Fibroblast of the conjunctiva (primary cell): ENCODE measurements around the gene AGPAT2.

Source experiments
- DNase-seq: peaks from one replicate; pipeline ENCODE4 v3.0.0-alpha.2; 2010; ENCODE audit warnings: low read depth

Gene AGPAT2

GRCh38 chr9:136687721-136688223 is 515 bp upstream of the AGPAT2 start:
- no peak for DNase-seq

DNA sequence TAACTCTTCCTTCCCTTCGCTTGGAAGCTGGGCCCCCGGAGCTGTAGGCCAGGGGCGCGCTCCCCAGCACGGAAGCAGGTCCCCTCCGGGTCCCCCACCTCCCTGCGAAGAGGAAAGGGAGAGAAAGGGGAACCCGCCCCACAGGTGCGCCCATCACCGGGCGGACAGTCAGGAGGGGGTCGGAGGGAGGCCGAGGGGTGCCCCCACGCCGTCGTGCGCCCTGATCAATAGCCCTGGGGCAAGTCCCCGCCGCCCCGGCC is 793 bp downstream of the AGPAT2 start:
- no peak for DNase-seq

- no peak for DNase-seq
Measured at GRCh38 chr9:136685790-136686533, 1.3 kb downstream of the AGPAT2 start.

GRCh38 chr9:136685216-136685615 is 2.0 kb downstream of the AGPAT2 start:
- DNase-seq = no peak

DNA sequence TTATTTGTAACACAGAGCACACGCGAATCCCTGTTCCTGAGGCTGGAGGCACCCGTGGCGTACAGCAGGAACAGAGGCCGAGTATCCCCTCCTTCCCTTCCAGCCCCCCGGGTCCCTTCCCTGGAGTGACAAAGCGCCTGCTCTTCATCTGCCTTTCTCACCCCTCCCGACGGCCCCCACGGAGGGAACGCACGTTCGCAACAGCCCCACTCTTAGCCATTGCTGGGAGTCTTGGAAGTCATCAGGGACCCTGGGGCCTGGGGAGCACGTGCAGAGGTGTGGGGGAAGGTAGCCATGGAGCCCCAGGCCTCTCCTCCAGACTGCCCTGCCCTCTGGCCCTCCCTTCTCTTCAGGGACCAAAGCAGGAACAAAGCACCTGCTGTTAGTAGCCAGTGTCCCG is 2.5 kb downstream of the AGPAT2 start:
- no peak for DNase-seq

DNA sequence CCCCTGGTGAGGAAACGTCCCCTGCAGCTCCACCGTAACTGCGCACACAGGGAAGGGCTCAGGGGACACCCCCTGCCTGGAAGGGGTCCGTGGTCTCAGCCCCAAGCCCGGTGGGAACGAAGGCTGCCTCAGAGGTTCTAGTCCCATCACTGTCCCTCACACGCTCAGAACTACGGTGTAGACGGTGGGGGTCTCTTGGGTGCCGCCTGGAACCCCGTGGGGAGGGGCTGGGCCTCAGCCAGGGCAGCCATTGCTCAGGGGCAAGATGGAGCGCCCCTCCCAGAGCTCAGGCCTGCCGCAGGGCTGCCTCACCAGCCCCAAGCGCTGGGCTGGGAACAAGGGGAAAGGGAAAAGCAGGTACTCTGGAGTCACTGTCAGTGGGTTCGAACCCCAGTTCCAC is 2.9 kb downstream of the AGPAT2 start:
- no peak for DNase-seq

DNA sequence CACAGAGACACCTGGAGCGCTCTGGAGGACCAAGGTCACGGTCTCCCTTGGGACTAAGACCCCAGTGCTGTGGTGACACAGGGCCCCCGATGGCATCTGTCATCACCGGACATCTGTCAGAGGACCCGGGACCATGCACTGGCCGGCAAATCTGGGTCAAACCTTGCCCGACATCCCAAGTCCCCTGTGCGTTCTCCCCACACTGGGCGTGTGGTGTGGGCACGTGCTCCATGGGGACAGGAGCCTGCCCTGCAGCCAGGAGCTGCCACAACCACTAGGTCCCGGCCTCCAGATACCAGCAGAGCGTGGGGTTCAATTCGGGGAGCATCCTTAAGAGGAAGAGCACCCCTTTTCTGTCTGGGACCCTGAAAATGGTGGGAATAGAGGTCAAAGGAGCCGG is 3.5 kb downstream of the AGPAT2 start:
- DNase-seq = no peak

GRCh38 chr9:136683173-136683745 is 4.0 kb downstream of the AGPAT2 start:
- no peak for DNase-seq

GRCh38 chr9:136682710-136683109 is 4.5 kb downstream of the AGPAT2 start:
- DNase-seq = no peak

DNA sequence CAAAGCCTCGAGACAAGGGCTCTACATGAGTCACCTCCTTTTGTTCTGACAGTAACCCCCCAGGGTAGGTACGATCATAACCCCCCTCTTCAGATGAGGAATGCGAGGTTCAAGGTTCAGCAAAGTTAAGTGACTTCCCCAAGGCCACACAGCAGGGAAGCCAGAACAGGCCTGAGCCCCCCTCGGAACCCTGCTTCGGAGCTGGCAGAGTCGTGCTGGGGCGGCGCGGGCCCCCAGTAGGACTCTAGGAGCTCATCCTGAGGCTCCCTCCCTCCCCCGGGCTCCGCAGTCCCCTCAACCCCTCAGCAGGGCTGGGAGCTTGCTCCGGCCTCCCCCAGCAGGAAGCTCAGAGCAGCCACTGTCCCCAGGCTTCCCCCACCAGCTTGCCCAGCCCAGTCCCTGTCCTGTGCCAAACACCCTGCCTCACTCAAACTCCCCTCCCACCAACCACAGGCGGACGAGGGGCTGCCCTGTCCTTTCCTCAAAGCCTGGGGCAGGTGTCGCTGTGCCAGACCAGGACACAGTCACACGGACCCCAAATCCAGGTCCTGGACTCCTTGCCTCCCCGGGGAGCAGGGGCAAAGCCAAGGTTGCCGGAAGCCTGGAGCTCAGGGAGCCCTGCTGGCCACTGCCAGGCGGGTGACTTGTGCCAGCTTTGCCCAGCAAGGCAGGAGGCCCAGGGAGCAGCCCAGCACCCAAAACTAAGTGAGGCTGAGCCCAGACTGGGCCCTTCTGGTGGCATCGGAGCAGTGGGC is 5.1 kb downstream of the AGPAT2 start:
- no peak for DNase-seq

DNA sequence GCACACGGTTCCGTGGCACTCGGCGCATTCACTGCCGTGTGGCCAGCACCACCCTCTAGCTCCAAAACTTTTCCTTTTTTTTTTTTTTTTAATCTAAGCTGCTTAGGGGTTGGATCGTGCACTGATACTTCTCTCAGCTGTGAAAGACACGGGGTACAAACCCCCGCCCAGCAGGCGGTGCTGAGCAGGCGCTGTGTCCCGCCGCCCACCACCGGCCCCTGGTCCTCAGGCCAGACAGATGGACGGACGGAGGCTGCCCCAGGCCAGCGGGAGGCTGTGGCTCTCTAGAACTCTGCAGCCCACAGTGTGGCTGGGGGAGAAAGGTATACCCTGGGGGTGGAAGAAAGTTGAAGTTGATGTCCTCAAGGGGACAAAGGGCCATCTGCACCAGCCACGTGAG is 6.2 kb downstream of the AGPAT2 start:
- DNase-seq = no peak

- DNase-seq = no peak
Measured at GRCh38 chr9:136679431-136679941, 7.8 kb downstream of the AGPAT2 start.

DNA sequence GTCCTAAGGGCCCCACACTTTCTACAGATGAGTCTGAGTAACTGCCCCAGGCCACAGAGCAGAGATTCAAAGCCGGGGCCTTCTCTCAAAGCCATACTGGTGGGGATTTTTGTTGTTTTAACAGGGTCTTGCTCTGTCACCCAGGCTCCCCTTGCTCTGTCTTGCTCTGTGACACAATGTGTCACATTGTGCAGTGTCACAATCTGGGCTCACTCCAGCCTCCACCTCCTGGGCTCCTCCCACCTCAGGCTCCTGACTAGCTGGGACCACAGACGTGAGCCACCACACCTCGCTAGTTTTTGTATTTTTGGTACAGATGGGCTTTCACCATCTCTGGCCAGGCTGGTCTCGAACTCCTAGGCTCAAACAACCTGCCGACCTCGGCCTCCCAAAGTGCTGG is 8.6 kb downstream of the AGPAT2 start:
- no peak for DNase-seq

DNA sequence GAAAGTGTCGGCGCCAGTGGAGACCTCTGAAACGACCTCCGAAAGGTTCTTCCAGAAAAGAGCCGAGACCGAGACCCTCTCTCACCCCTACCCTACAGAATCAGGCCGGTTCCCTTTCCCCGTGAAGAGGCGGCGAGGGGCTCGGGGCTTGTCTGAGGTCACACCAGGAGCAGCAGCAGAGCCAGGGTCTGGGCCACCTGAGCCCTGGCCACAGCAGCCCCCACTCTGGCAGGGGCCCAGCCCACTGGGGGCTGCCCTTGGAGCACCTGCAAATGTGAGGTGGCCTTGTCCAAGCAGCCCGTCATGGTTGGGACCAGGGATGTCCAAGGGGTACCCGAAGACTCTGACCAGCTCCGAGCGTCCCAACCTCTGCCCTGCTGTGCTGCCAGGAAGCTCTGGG is 9.2 kb downstream of the AGPAT2 start:
- no peak for DNase-seq

DNA sequence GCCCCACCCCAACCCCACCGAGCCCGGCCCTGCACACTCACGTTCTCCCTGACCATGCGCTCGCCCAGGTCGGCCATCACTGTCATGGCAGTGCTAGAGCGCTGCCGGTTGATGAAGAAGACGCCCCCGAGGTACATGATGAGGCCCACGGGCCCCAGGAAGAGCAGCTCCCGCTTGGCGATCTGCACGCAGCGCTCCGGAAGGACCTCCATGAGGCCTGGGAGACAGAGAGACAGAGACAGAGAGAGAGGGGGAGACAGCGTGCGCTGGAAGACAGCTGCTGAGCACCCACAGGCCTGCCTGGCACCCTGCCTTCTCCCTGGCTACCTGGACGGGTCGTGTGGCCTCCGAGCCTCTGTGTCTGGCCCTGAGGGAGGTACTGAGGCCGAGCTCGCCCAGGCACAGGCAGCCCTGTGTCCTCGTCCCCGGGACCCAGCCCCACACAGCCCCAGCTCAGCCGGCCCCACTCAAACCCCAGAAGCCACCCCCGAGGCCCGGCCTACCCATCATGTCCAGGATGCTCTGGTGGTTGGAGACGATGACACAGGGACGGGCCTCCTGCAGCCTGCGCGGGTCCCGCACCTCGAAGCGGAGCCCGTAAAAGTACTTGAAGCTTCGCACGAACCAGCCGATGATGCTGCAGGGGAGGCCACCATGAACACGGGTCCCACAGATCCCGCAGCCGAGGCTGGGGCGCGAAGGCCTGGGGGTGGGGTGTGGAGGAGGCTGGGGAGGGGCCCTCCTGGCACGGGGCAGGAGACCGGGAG is 10.2 kb downstream of the AGPAT2 start:
- DNase-seq = no peak

DNA sequence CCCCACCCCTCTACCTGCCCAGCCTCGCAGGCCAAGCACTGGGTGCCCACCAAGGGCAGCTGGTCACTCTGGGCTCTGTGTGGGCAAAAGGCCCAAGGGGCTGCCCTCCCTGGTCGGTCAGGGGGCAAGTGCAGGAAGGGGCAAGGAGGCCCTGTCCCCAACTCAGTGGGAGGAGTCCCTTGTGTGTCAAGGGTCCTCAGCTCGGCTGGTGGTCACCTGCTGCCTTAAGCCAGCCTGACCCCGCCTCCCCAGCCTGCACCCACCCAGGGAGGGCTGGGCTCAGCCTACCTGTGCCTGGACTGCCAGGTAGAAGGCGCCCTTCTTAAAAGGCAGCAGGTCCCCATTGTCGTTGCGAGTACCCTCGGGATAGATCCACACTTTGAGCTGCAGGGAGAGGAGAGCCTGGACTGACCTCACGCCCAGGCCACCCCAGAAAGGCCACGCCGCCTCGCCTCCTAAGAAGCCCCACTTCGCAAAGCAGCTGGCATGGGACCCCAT is 10.9 kb downstream of the AGPAT2 start:
- DNase-seq = no peak

- no peak for DNase-seq
Measured at GRCh38 chr9:136675477-136676296, 11.6 kb downstream of the AGPAT2 start.

- DNase-seq = no peak
Measured at GRCh38 chr9:136674786-136675349, 12.4 kb downstream of the AGPAT2 start.

GRCh38 chr9:136673975-136674785 is 13.1 kb downstream of the AGPAT2 start:
- no peak for DNase-seq
